HG03060 (cell line): ENCODE measurements around the gene EML6.
"Not testable (repeated sequence)": the region's sequence is repeated elsewhere in the genome, so short reads cannot be mapped to it uniquely, and the experiment has no call there.

Experiments
- ATAC-seq: cut with Tn5 transposase; IDR thresholded peaks from one replicate; pipeline ENCODE4 v1.9.1; 2021; ENCODE audit warnings: low read depth, moderate number of reproducible peaks; ENCODE audit not compliant: unreplicated experiment

The EML6 gene

GRCh38 chr2:54871457-54872107 lies 148.1 kb downstream of the EML6 start:
- no peak for ATAC-seq

- no peak for ATAC-seq
Measured at GRCh38 chr2:54872780-54873179, 149.3 kb downstream of the EML6 start.

GRCh38 chr2:54873236-54873635 lies 149.8 kb downstream of the EML6 start:
- not testable (repeated sequence) for ATAC-seq

GRCh38 chr2:54876764-54877163 lies 153.3 kb downstream of the EML6 start:
- ATAC-seq, result no peak

DNA sequence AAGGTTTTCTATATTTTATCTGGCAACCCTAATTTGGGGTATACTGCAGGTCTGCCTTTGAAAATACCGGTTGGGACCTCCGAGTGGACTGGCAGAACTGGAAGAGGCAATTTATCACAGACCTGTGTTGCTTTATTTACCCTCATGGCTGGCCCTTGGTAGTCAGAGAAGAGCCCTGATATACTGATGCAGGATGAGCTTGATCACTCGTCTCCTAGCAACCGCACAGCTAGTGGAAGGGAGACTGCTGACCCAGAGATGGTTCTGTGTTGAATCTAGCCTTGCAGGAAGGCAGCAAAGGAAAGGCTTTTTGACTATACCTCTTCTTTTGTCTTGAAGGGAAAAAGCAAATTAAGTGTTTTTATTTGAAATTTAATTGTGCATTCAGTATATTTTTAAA lies 154.7 kb downstream of the EML6 start:
- ATAC-seq, result no peak

DNA sequence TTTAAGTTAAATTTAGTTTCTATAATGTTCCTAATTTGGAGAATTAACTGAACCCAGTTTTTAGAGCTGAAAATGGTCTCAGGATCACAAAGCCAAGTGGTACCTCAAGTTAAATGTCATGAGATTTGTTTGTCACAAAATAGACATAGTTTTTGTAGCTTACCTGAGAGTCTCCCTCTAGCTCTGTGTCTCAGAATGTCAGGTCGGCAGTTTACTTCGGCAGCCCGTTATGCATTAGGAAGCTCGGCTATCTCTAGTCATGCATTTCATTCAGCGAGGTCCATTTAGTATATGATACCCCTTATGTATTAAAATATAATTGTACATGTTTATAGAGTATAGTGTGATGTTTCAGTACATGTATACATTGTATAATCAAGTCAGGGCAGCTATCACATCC lies 155.6 kb downstream of the EML6 start:
- no peak for ATAC-seq

GRCh38 chr2:54879598-54880332 lies 156.3 kb downstream of the EML6 start:
- ATAC-seq, result no peak

- no peak for ATAC-seq
Measured at GRCh38 chr2:54880428-54880827, 157.0 kb downstream of the EML6 start.

DNA sequence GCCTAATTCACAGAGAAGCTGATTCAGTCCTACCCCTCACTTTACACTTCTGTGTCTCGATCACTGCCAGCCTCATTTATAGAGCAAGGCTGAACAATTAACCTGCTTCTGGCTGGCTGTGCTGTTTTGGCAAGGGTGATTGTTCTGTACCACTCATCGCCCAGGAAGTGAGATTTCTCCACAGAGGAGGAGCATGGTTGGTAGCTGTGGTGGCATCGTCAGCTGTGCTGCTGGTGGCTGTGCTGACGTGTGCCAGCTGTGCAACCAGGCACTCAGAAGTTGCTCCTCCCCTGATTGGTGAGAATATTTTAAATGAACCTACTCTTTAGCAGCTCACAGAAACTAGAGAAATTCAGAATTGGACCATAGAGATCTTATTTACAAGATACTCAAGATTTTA lies 158.3 kb downstream of the EML6 start:
- ATAC-seq, result no peak

DNA sequence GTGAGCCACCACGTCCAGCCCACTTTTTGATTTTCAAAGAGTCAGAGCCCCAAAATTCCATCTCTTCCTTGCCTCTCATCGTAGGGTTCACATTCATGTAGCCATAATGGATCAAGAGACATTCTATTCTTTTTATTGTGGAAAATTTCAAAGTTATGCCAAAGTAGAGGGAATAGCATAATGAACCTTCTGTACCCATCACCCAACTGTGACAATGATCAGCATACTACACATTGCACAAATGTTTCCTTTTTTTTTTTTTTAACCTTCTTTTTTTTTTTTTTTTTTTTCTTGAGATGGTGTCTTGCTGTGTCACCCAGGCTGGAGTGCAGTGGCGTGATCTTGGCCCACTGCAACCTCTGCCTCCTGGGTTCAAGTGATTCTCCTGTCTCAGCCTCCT lies 162.4 kb downstream of the EML6 start:
- no peak for ATAC-seq

DNA sequence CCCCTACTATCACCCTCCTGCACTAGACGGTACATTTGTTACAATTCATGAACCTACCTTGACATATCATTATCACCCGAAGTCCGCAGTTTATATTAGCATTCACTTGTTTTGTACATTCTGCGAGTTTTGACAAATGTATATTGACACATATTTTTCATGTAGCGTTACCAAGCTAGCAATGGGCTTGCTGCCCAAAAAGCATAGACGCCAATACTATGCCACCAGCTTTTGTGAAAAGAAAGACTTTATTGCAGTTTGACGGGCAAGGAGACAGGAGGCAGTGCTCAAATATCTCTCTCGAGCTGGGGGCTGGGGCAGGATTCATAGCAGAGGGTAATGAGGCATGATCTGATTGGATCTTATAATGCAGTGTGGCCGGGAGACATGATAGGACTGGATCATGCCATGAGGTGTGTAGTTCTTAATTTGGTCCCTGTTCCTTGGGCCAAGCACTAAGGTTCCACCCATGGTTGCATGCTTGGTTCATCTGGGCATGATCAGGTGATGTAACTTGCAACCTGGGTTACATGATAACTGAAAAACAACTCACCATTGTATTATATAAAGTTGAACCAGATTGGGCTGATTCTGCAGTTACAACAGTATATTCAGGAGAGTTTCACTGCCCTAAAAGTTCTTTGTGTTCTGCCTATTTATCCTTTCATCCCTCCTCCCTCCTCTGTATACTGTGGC lies 164.5 kb downstream of the EML6 start:
- ATAC-seq, result no peak

DNA sequence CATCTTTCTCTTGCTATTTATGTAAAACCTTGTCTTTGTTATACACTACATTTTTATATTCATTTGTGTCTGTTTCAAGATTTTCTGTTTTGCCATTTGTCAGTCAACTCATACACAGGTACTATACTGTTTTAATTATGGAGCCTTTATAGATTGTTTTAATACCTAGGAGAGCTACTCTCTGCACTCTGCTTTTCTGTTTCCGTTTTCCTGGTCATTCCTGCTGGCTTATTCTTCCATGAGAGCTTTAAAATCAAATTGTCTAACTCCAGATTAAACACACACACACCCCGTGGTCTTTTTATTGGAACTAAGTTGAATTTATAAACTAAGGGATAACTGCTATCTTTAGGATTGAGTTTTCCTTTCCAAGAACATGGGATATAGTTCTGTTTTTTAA lies 165.6 kb downstream of the EML6 start:
- ATAC-seq, result no peak

DNA sequence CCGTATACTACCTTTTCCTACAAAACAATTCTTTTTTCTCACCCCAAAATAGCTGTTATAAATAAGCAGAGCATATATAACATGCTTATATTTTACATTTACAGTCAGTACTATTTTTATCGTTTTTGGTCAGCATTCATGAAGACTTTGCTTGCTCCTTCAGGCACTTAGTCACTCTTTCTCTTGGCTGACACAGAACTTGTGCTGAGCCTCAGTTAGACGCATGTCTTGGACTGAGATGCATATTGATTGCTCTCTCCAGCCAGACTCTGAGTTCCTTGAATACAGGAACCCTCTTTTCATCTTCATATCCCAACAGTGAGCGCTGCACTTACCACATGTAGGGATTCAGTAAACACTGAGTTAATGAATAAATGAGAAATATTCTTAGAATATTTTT lies 168.4 kb downstream of the EML6 start:
- no peak for ATAC-seq

- no peak for ATAC-seq
Measured at GRCh38 chr2:54894467-54894866, 171.0 kb downstream of the EML6 start.

DNA sequence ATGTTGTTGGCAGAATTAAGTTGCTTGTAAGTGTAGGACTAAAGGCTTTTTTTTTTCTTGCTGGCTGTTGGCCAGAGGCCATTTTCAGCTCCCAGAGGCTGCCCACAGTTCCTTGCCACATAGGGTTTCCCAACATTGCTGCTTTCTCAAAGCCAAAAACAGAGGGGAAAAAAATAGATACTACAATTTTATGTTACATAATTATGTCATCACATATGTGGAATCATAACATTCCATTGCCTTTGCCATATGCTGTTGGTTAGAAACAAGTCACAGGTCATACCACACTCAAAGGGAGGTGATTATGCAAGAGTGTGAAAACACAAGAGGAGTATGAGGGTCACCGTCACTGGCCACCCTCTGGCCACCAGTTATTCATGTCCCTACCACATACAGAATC lies 172.3 kb downstream of the EML6 start:
- ATAC-seq, result no peak

DNA sequence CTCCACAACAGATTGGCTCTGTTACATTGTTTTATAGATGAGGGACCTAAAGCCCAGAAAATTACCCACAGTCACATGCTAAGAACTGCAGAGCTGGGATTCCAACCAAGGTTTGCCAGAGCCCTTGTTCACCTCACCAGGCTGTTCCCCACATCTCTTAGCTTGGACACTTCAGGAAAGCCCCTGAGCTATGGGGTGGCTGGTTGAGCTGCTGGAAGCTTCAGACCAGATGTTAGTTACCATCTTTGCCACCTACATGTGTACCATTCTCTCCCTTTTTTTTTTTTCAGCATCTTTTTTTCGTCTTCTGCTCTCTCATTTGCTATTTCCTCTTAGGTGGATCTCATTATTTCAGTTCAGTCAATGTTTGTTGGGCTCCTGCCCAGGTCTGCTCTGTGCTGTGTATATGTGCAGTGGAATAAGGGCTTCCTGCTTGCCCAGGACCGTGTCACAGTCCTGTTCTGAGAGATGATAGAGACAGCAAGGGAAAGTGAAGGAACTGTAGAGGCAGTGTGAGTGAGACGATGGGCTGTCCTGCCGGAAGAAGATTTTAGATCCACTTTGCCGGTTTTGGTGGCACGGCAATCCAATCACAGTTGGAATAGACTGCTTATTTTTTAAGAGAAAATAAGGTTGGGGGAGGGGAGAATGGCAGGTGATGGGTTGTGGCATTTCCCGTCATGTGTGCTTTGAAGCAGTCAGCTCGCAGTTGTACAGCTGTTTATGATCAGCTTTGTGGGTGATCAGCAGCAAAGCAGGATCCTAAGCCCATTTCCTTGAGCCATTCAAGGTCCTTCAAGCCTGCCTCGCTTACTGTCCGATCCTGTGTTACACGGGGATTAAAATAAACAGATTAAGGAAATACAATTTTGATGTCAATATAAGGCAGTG lies 174.2 kb downstream of the EML6 start:
- no peak for ATAC-seq

GRCh38 chr2:54898456-54899226 lies 175.2 kb downstream of the EML6 start:
- ATAC-seq, result no peak

- no peak for ATAC-seq
Measured at GRCh38 chr2:54899576-54900200, 176.2 kb downstream of the EML6 start.

- ATAC-seq, result no peak
Measured at GRCh38 chr2:54901224-54901986, 177.9 kb downstream of the EML6 start.
